ENCODE results near the gene CDH22. TPM values are rescaled to one million over a fixed set of nuclear protein-coding genes. Genes with fewer than 3 reads are reported as not detected.

The CDH22 gene
- total and polyA plus RNA-seq, 9 of the 15 experiments (the other 6 are each of a cell fraction or from before 2014, with no cell fraction given), result 0.07 to 0.08 TPM; not detected in 7

DNA sequence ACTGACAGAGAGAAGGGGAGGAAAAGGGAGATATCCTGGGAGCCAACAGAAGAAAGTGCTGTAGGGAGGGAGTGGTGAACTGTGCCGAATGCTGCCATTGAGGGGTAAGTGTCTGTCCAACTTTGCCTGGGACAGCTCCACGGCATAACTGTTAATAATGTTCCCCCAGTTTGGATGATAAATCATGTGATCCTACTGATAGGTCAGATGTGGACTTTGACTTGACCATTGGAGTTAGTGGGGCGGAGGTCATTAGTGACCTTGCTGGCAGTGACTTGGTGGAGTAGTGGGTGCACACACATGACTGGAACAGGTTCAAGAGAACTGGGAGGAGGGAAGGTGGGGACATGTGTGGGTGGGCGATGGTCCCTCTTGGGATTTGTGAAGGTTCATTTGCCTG, 50.4 kb downstream of the CDH22 start:
- H4K20me1 ChIP-seq (replicated peaks; ENCODE audit: control insufficient read depth, insufficient read depth, low read length), result peaks cover 6% of the 10 kb centered on the region; the same call in 1 of the 2 replicates
- DNase-seq (ENCODE audit: extremely low read depth in 1 of 4, low spot score in 3 of 4) (no peak), FAIRE-seq (no peak), ATAC-seq (no peak)
- H3K79me2 ChIP-seq (ENCODE audit: control insufficient read depth, insufficient read depth, low read length), result no peaks in the 10 kb centered on the region
- H3K4me1 ChIP-seq (replicated peaks in 1 of 2; ENCODE audit: control insufficient read depth in 2 of 2, insufficient read depth in 2 of 2, low read length in 2 of 2), result no peaks in the 10 kb centered on the region
- H3K27me3 ChIP-seq (ENCODE audit: control insufficient read depth in 2 of 2, insufficient read depth in 2 of 2, low read length in 2 of 2), result peaks cover 0 to 18% of the 10 kb centered on the region in 2 experiments; a peak in 2 of 5 replicates
- intact Hi-C loops (cut with micrococcal nuclease) (no loop called here), in situ Hi-C loops (cut with MboI) (no loop called here)
- H3K9ac ChIP-seq (ENCODE audit: insufficient read depth in 1 of 2, low read depth in 2 of 2, low read length in 2 of 2), result no peak overlapping the region
- ChIA-PET CTCF (ENCODE audit: low intra/inter-chr PET ratio) (no interaction called here), POLR2A (no interaction called here)
- no peak overlapping the region for H3K27ac ChIP-seq (ENCODE audit: extremely low read depth, low read depth, low read length)
- H3K9me1 ChIP-seq (ENCODE audit: control insufficient read depth, insufficient read depth, low read length), result no peaks in the 10 kb centered on the region
- H3K4me2 ChIP-seq (ENCODE audit: insufficient read depth, low read length), result no peak overlapping the region
- no peaks in the 10 kb centered on the region for H3K36me3 ChIP-seq (ENCODE audit: control insufficient read depth, insufficient read depth, low read length)
- 0% methylated on average over 4 of the region's 4 CpGs for WGBS (ENCODE audit: insufficient coverage, low coverage, missing lambda C conversion rate)
- no peaks in the 10 kb centered on the region for H3K9me3 ChIP-seq (replicated peaks; ENCODE audit: control insufficient read depth, insufficient read depth, low read depth, low read length)
- no TSS peak for BruUV-seq (replicated peaks)
- TF ChIP-seq ZNF717 (CRISPR knock-in tag; IDR thresholded peaks at IDR 0.05) (no peak), HDAC3 (IDR thresholded peaks at IDR 0.05; ENCODE audit: borderline replicate concordance, partially characterized antibody) (no peak), ILF3 (IDR thresholded peaks at IDR 0.05; ENCODE audit: borderline replicate concordance) (no peak), POLR2A (conservative IDR thresholded peaks at IDR 0.05) (no peak), ZNF354B (CRISPR knock-in tag; IDR thresholded peaks at IDR 0.05) (no peak)
- TF ChIP-seq, protein P1, sequence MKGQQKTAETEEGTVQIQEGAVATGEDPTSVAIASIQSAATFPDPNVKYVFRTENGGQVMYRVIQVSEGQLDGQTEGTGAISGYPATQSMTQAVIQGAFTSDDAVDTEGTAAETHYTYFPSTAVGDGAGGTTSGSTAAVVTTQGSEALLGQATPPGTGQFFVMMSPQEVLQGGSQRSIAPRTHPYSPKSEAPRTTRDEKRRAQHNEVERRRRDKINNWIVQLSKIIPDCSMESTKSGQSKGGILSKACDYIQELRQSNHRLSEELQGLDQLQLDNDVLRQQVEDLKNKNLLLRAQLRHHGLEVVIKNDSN (CRISPR knock-in tag; IDR thresholded peaks at IDR 0.05), result no peak
- no peak overlapping the region for H2AFZ ChIP-seq (ENCODE audit: low read depth, low read length)
- no peak overlapping the region for H3K4me3 ChIP-seq

DNA sequence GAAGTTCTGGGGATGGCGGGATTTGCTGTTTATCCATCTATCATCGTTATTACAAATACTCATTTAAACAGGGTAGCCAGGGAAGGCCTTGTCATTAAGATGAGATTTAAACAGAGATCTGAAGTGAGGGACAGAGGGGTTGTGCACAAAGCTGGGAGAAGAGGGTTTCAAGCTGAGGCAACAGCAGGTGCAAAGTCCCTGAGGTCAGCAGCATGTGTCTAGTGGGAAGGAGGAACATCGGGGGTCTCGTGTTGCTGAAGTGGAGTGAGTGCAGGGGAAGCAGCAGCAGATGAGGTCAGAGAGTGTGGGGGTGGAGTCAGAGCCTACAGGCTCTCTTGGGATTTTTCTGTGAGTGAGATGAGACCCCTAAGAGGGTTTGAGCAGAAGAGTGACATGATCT, 52.0 kb downstream of the CDH22 start:
- H3K9me1 ChIP-seq (ENCODE audit: control insufficient read depth, insufficient read depth, low read length), result no peaks in the 10 kb centered on the region
- H3K9ac ChIP-seq (ENCODE audit: insufficient read depth in 1 of 2, low read depth in 2 of 2, low read length in 2 of 2), result no peak overlapping the region
- whole genome bisulfite sequencing (ENCODE audit: insufficient coverage, low coverage, missing lambda C conversion rate), result 2% methylated on average over 4 of the region's 4 CpGs
- no peak for ATAC-seq
- H3K27ac ChIP-seq (ENCODE audit: extremely low read depth, low read depth, low read length), result no peak overlapping the region
- no peaks in the 10 kb centered on the region for H3K36me3 ChIP-seq (ENCODE audit: control insufficient read depth, insufficient read depth, low read length)
- intact Hi-C loops (cut with micrococcal nuclease) (no loop called here), in situ Hi-C loops (cut with MboI) (no loop called here)
- no peaks in the 10 kb centered on the region for H3K9me3 ChIP-seq (replicated peaks; ENCODE audit: control insufficient read depth, insufficient read depth, low read depth, low read length)
- TF ChIP-seq ZNF830 (CRISPR knock-in tag; IDR thresholded peaks at IDR 0.05) (no peak), ILF3 (IDR thresholded peaks at IDR 0.05; ENCODE audit: borderline replicate concordance) (no peak)
- no TSS peak for BruUV-seq (replicated peaks)
- H2AFZ ChIP-seq (ENCODE audit: low read depth, low read length), result no peak overlapping the region
- ChIA-PET CTCF (ENCODE audit: low intra/inter-chr PET ratio) (interaction anchor here (0.7 kb wide), 1 partner anchor 121 kb away, joined by 4 read pairs; no protein-coding TSS in a partner anchor), POLR2A (interaction anchor here (0.6 kb wide), 1 partner anchor 164 kb away, joined by 3 read pairs; no protein-coding TSS in a partner anchor)
- H3K4me3 ChIP-seq, result no peak overlapping the region
- peaks cover 14% of the 10 kb centered on the region; the same call in 1 of the 2 replicates for H4K20me1 ChIP-seq (replicated peaks; ENCODE audit: control insufficient read depth, insufficient read depth, low read length)
- H3K4me2 ChIP-seq (ENCODE audit: insufficient read depth, low read length), result no peak overlapping the region
- FAIRE-seq, result no peak
- no peaks in the 10 kb centered on the region for H3K79me2 ChIP-seq (ENCODE audit: control insufficient read depth, insufficient read depth, low read length)
- DNase-seq (ENCODE audit: extremely low read depth in 1 of 4, low spot score in 3 of 4), result no peak
- H3K4me1 ChIP-seq (replicated peaks in 1 of 2; ENCODE audit: control insufficient read depth in 2 of 2, insufficient read depth in 2 of 2, low read length in 2 of 2), result peaks cover 0 to 1% of the 10 kb centered on the region in 2 experiments; a peak in 1 of 5 replicates
- H3K27me3 ChIP-seq (ENCODE audit: control insufficient read depth in 2 of 2, insufficient read depth in 2 of 2, low read length in 2 of 2), result peaks cover 0 to 25% of the 10 kb centered on the region in 2 experiments; a peak in 4 of 5 replicates
